Measurements from ENCODE around the gene CCDC57. TPM values are rescaled to one million over a fixed set of nuclear protein-coding genes. Genes with fewer than 3 reads are reported as not detected.
A peak's percentile ranks its signal among the peaks of the same experiment; 100 is the strongest.

CCDC57 gene
- total and polyA plus RNA-seq, 2 of the 8 experiments (the other 6 are each of a cell fraction or from before 2014, with no cell fraction given): 8.4 to 12.9 TPM

GRCh38 chr17:82085931-82086764, 126.5 kb downstream of the CCDC57 start:
- 96% methylated on average over 15 of the region's 25 CpGs; no CpG with 5 or more reads in 1 of the 2 experiments for WGBS, 2 experiments (ENCODE audit: extremely low coverage in 1 of 2, insufficient coverage in 1 of 2, insufficient read length in 1 of 2, insufficient replicate concordance in 2 of 2, low coverage in 1 of 2, low lambda C conversion rate in 2 of 2, missing lambda C conversion rate in 1 of 2)
- FAIRE-seq: no peak
- H3K4me3 ChIP-seq (ENCODE audit: extremely low read depth in 1 of 4, insufficient read depth in 2 of 4, low read depth in 3 of 4, low read length in 4 of 4): no peak overlapping the region
- no peak overlapping the region for H3K27ac ChIP-seq (ENCODE audit: low read depth, low read length)
- no peaks in the 10 kb centered on the region for H3K4me1 ChIP-seq (replicated peaks in 1 of 4; ENCODE audit: control insufficient read depth in 3 of 4, insufficient read depth in 4 of 4, low read length in 3 of 4)
- no peak for DNase-seq (ENCODE audit: low read depth in 1 of 2, low spot score in 2 of 2)
- no peak overlapping the region for H3K4ac ChIP-seq (replicated peaks; ENCODE audit: insufficient read length, low read depth, low read length)
- no peak overlapping the region for H2BK20ac ChIP-seq (ENCODE audit: low read length)
- ChIA-PET CTCF (ENCODE audit: partially characterized antibody) (interaction anchor here (0.9 to 2.4 kb wide), 4 partner anchors 9 to 68 kb away, joined by 3 to 8 read pairs (median 4); no protein-coding TSS in a partner anchor), POLR2A (ENCODE audit: partially characterized antibody) (interaction anchor here (0.8 to 8.8 kb wide), 8 partner anchors 8 to 89 kb away, joined by 3 to 105 read pairs (median 4); partner anchors contain the start of genes DUS1L, FASN and GPS1)
- peaks cover 23 to 78% of the 10 kb centered on the region in 2 experiments for H4K20me1 ChIP-seq (replicated peaks in 1 of 2; ENCODE audit: control insufficient read depth in 1 of 2, insufficient read depth in 2 of 2, low read length in 2 of 2)
- H3K23me2 ChIP-seq (ENCODE audit: low read depth, low read length): no peaks in the 10 kb centered on the region
- no peak overlapping the region for H2BK15ac ChIP-seq (ENCODE audit: low read length)
- H2BK120ac ChIP-seq (replicated peaks; ENCODE audit: low read depth, low read length): no peak overlapping the region
- no peak overlapping the region for H3K14ac ChIP-seq (ENCODE audit: insufficient read length)
- H2AFZ ChIP-seq (ENCODE audit: low read length): no peak overlapping the region
- no peaks in the 10 kb centered on the region for H3K27me3 ChIP-seq (replicated peaks in 1 of 4; ENCODE audit: control insufficient read depth in 3 of 4, extremely low read depth in 1 of 4, insufficient read depth in 3 of 4, low read length in 3 of 4)
- H3K23ac ChIP-seq (ENCODE audit: insufficient read length): no peak overlapping the region
- no peak overlapping the region for H3K56ac ChIP-seq (replicated peaks; ENCODE audit: insufficient read length, low read depth, low read length)
- H2BK12ac ChIP-seq (ENCODE audit: low read depth, low read length): no peak overlapping the region
- no peak overlapping the region for H4K91ac ChIP-seq (replicated peaks; ENCODE audit: insufficient read length, low read length)
- TF ChIP-seq EGR1 (IDR thresholded peaks at IDR 0.05; ENCODE audit: borderline replicate concordance, low read depth, low read length): no peak
- TF ChIP-seq RNF2 (IDR thresholded peaks at IDR 0.05; ENCODE audit: borderline replicate concordance, low read depth, low read length, missing control alignments, poor library complexity, severe bottlenecking): no peak
- no peak for TF ChIP-seq KDM4A (IDR thresholded peaks at IDR 0.05; ENCODE audit: low read depth, low read length, severe bottlenecking)
- no peak; the same call in 1 of the 2 replicates for TF ChIP-seq POLR2AphosphoS5 (IDR thresholded peaks at IDR 0.05; ENCODE audit: low read depth, low read length)
- no peak overlapping the region for H4K5ac ChIP-seq (ENCODE audit: insufficient read length, low read depth, low read length)
- peak overlapping the region; percentile 51; the same call in 1 of the 2 replicates for H4K8ac ChIP-seq (ENCODE audit: extremely low read depth, insufficient read depth, low read length)
- no peak overlapping the region for H2AK5ac ChIP-seq (ENCODE audit: low read depth, low read length)
- peaks cover 67 to 98% (median 92%) of the 10 kb centered on the region in 4 experiments for H3K36me3 ChIP-seq (ENCODE audit: control insufficient read depth in 2 of 4, insufficient read depth in 4 of 4, low read length in 3 of 4)
- no peak overlapping the region for H3K9ac ChIP-seq (replicated peaks in 1 of 4; ENCODE audit: extremely low read depth in 1 of 4, low read depth in 3 of 4, low read length in 3 of 4)
- no peak overlapping the region for H3K4me2 ChIP-seq (ENCODE audit: insufficient read depth in 1 of 2, low read depth in 2 of 2, low read length in 2 of 2)
- no peaks in the 10 kb centered on the region for H3K79me2 ChIP-seq (ENCODE audit: control insufficient read depth in 1 of 2, insufficient read depth in 2 of 2, low read length in 2 of 2)
- H3K9me3 ChIP-seq (ENCODE audit: insufficient read depth in 2 of 2, low read depth in 1 of 2, low read length in 1 of 2): no peaks in the 10 kb centered on the region
- H3K79me1 ChIP-seq (ENCODE audit: low read depth, low read length): peaks cover 5% of the 10 kb centered on the region; the same call in 1 of the 2 replicates
- H2BK5ac ChIP-seq (ENCODE audit: low read depth, low read length): no peak overlapping the region
- no peak overlapping the region for H3K18ac ChIP-seq (ENCODE audit: extremely low read depth, low read length)
